Measurements from ENCODE around the gene ZNF48.

The ZNF48 gene

GRCh38 chr16:30358990-30359870 lies 36.0 kb upstream of the ZNF48 start:
- no peak for DNase-seq

GRCh38 chr16:30359871-30360170 lies 35.4 kb upstream of the ZNF48 start:
- DNase-seq: no peak

GRCh38 chr16:30361180-30361579 lies 34.0 kb upstream of the ZNF48 start:
- DNase-seq: no peak

- no peak for DNase-seq
These were observed 30.0 kb upstream of the ZNF48 start for GRCh38 chr16:30365200-30365599.

GRCh38 chr16:30366511-30366910 lies 28.7 kb upstream of the ZNF48 start:
- DNase-seq: no peak

GRCh38 chr16:30367349-30368009 lies 27.7 kb upstream of the ZNF48 start:
- no peak for DNase-seq

- DNase-seq: no peak
These were observed 27.0 kb upstream of the ZNF48 start for GRCh38 chr16:30368122-30368791.

- no peak for DNase-seq
These were observed 26.5 kb upstream of the ZNF48 start for GRCh38 chr16:30368792-30369090.

- no peak for DNase-seq
These were observed 25.9 kb upstream of the ZNF48 start for GRCh38 chr16:30369091-30369937.

GRCh38 chr16:30369938-30370455 lies 25.2 kb upstream of the ZNF48 start:
- DNase-seq: no peak

GRCh38 chr16:30370456-30371247 lies 24.6 kb upstream of the ZNF48 start, which contains the start of gene TBC1D10B:
TBC1D10B (minus strand) TSS chr16:30370494; CDS start chr16:30370183, 311 bp downstream.
- peak; percentile 99 for DNase-seq

- DNase-seq: no peak
These were observed 23.9 kb upstream of the ZNF48 start for GRCh38 chr16:30371248-30371816.

- no peak for DNase-seq
These were observed 23.0 kb upstream of the ZNF48 start for GRCh38 chr16:30372038-30372712.

- DNase-seq: no peak
These were observed 22.5 kb upstream of the ZNF48 start for GRCh38 chr16:30372725-30373124.

GRCh38 chr16:30374538-30374937 lies 20.7 kb upstream of the ZNF48 start, which contains the start of gene MYL11:
MYL11 (plus strand) TSS chr16:30374802; CDS start chr16:30374858, 56 bp downstream.
- no peak for DNase-seq

GRCh38 chr16:30375864-30376263 lies 19.4 kb upstream of the ZNF48 start:
- DNase-seq: no peak

GRCh38 chr16:30376461-30376902 lies 18.7 kb upstream of the ZNF48 start:
- no peak for DNase-seq

- DNase-seq: no peak
These were observed 18.0 kb upstream of the ZNF48 start for GRCh38 chr16:30377050-30377811.

GRCh38 chr16:30377812-30378235 lies 17.4 kb upstream of the ZNF48 start:
- DNase-seq: peak; percentile 87

Data from stimulated activated CD4-positive, alpha-beta T cell treated with anti-CD3 and anti-CD28 coated beads, Interleukin-1b, Interleukin-23, amount 100 ng/mL, for 48 hours (primary cell).